Breast epithelium (tissue), 3 donors: ENCODE measurements around the gene NID2.

ENCODE experiments used
- POLR2A ChIP-seq: fragments of 450-650 bp; IDR thresholded peaks from one replicate; pipeline ENCODE4 v1.6.1; 2016; ENCODE audit warnings: antibody characterized with exemption, mild to moderate bottlenecking, moderate library complexity
- TF ChIP-seq, protein P1 (sequence below), 3 donors: fragments of 450-650 bp; IDR thresholded peaks; one replicate each; pipeline ENCODE4 v1.5.1; 2016 to 2017; ENCODE audit warnings: antibody characterized with exemption in 3 of 3, mild to moderate bottlenecking in 3 of 3, moderate library complexity in 3 of 3

- TF ChIP-seq, protein P1, sequence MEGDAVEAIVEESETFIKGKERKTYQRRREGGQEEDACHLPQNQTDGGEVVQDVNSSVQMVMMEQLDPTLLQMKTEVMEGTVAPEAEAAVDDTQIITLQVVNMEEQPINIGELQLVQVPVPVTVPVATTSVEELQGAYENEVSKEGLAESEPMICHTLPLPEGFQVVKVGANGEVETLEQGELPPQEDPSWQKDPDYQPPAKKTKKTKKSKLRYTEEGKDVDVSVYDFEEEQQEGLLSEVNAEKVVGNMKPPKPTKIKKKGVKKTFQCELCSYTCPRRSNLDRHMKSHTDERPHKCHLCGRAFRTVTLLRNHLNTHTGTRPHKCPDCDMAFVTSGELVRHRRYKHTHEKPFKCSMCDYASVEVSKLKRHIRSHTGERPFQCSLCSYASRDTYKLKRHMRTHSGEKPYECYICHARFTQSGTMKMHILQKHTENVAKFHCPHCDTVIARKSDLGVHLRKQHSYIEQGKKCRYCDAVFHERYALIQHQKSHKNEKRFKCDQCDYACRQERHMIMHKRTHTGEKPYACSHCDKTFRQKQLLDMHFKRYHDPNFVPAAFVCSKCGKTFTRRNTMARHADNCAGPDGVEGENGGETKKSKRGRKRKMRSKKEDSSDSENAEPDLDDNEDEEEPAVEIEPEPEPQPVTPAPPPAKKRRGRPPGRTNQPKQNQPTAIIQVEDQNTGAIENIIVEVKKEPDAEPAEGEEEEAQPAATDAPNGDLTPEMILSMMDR (IDR thresholded peaks at IDR 0.05): no peak
- no peak for TF ChIP-seq POLR2A
Observed at GRCh38 chr14:52029881-52030280, 39.0 kb downstream of the NID2 start.
